HL-60 (cell line): ENCODE measurements around the gene FMN1.

Source experiments
- POLR2AphosphoS5 ChIP-seq: IDR thresholded peaks from 2 replicates; pipeline ENCODE4 v1.6.1; 2012; ENCODE audit warnings: low read depth
- TF ChIP-seq, protein P1 (sequence below): IDR thresholded peaks from one replicate; pipeline ENCODE4 v1.5.1; 2011; ENCODE audit warnings: low read length, control low read depth, inconsistent platforms; ENCODE audit not compliant: insufficient read depth

DNA sequence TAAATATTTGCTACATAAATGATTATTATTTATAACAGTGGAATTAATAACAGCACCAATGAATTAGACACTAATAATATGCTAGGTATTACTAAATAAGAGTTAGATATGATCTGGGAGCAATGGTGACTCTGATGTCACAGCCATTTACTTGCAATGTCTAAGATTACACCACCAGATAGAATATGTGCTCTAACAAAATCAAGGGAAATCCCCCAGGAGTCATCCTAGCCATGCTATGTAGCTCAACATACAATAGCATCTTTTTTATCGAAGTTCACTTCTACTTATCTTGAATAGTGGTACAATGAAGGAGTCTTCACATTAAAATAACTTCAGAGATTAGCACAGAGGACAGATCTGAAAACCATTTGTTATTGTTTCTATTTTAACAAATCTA, 154.0 kb downstream of the FMN1 start:
- TF ChIP-seq, protein P1, sequence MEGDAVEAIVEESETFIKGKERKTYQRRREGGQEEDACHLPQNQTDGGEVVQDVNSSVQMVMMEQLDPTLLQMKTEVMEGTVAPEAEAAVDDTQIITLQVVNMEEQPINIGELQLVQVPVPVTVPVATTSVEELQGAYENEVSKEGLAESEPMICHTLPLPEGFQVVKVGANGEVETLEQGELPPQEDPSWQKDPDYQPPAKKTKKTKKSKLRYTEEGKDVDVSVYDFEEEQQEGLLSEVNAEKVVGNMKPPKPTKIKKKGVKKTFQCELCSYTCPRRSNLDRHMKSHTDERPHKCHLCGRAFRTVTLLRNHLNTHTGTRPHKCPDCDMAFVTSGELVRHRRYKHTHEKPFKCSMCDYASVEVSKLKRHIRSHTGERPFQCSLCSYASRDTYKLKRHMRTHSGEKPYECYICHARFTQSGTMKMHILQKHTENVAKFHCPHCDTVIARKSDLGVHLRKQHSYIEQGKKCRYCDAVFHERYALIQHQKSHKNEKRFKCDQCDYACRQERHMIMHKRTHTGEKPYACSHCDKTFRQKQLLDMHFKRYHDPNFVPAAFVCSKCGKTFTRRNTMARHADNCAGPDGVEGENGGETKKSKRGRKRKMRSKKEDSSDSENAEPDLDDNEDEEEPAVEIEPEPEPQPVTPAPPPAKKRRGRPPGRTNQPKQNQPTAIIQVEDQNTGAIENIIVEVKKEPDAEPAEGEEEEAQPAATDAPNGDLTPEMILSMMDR = no peak
- TF ChIP-seq POLR2AphosphoS5 = no peak
